Measurements from ENCODE around the gene MTRR. TPM values are rescaled to one million over a fixed set of nuclear protein-coding genes. Genes with fewer than 3 reads are reported as not detected.

Gene MTRR
- polyA plus RNA-seq, 1 of the 3 experiments (the other 2 are of a cell fraction): 18.4 TPM

DNA sequence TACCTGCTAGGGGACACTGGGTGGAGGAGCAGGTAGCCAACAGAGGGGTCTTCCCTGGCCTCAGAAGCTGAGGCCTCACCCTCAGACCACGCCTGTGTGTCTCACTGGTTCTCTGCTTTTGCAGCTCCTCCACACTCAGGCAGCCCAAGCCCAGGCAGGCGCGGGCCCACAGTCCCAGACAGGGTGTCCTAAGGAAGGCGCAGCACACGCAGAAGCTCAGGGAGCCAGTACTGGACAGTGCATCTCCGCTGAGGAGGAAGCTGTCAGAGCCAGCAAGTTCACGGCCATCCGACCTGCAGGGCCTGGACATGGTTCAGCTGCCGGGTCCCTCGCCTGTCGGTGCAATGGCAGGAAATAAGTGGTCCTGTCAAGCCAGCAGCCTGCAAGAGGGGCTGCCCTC, 43.3 kb upstream of the MTRR start:
- Histone ChIP-seq H3K9ac (no peak overlapping the region), H2AFZ (ENCODE audit: low read depth) (no peak overlapping the region), H3K27me3 (ENCODE audit: insufficient read depth) (peaks cover 38% of the 10 kb centered on the region; the same call in 1 of the 2 replicates), H3K79me2 (ENCODE audit: insufficient read depth) (no peaks in the 10 kb centered on the region), H3F3A (replicated peaks; ENCODE audit: insufficient read depth) (no peaks in the 10 kb centered on the region), H3K9me2 (no peaks in the 10 kb centered on the region), H3K4me1 (ENCODE audit: control insufficient read depth in 1 of 2, insufficient read depth in 2 of 2, low read depth in 1 of 2, low read length in 1 of 2) (peaks cover 0 to 2% of the 10 kb centered on the region in 2 experiments; a peak in 1 of 4 replicates), H3K4me3 (ENCODE audit: low read depth in 2 of 2, low read length in 1 of 2) (no peak overlapping the region), H3K9me3 (no peaks in the 10 kb centered on the region), H3K4me2 (no peak overlapping the region), H4K20me1 (ENCODE audit: insufficient read depth) (no peaks in the 10 kb centered on the region), H3K36me3 (replicated peaks in 1 of 2; ENCODE audit: control insufficient read depth in 1 of 2, insufficient read depth in 2 of 2, low read length in 1 of 2) (no peaks in the 10 kb centered on the region), H3K27ac (ENCODE audit: low read depth in 2 of 2, low read length in 1 of 2) (no peak overlapping the region)
- 30% methylated on average over 6 of the region's 11 CpGs for WGBS (ENCODE audit: low lambda C conversion rate)
- ChIA-PET POLR2A (no interaction called here), CTCF (interaction anchor here (1.5 kb wide), 1 partner anchor 9 kb away, joined by 8 read pairs; no protein-coding TSS in a partner anchor)
- TF ChIP-seq FOSL2 (IDR thresholded peaks at IDR 0.05; ENCODE audit: borderline replicate concordance, low read depth) (no peak), NFIC (IDR thresholded peaks at IDR 0.05; ENCODE audit: borderline replicate concordance) (no peak), MXI1 (IDR thresholded peaks at IDR 0.05; ENCODE audit: low read depth, low read length) (no peak), RFX5 (IDR thresholded peaks at IDR 0.05; ENCODE audit: low read length) (no peak), YY1 (IDR thresholded peaks at IDR 0.05; ENCODE audit: low read depth) (no peak), JUND (IDR thresholded peaks at IDR 0.05) (no peak), RXRA (IDR thresholded peaks at IDR 0.05; ENCODE audit: borderline replicate concordance, low read depth) (no peak), CHD2 (IDR thresholded peaks at IDR 0.05; ENCODE audit: low read length, partially characterized antibody) (no peak), ELF1 (IDR thresholded peaks at IDR 0.05) (no peak), TCF12 (IDR thresholded peaks at IDR 0.05) (no peak), RCOR1 (IDR thresholded peaks at IDR 0.05; ENCODE audit: low read length) (no peak), POLR2AphosphoS5 (IDR thresholded peaks at IDR 0.05; ENCODE audit: low read depth, low read length) (no peak), FOXM1 (IDR thresholded peaks at IDR 0.05; ENCODE audit: low read depth) (no peak), EP300 (IDR thresholded peaks at IDR 0.05; ENCODE audit: borderline replicate concordance in 1 of 2, low read depth in 1 of 2, low read length in 1 of 2) (no peak), SMC3 (IDR thresholded peaks at IDR 0.05; ENCODE audit: low read depth, low read length) (no peak), GATA2 (CRISPR knock-in tag; IDR thresholded peaks at IDR 0.05) (no peak)
- TF ChIP-seq, protein P1, sequence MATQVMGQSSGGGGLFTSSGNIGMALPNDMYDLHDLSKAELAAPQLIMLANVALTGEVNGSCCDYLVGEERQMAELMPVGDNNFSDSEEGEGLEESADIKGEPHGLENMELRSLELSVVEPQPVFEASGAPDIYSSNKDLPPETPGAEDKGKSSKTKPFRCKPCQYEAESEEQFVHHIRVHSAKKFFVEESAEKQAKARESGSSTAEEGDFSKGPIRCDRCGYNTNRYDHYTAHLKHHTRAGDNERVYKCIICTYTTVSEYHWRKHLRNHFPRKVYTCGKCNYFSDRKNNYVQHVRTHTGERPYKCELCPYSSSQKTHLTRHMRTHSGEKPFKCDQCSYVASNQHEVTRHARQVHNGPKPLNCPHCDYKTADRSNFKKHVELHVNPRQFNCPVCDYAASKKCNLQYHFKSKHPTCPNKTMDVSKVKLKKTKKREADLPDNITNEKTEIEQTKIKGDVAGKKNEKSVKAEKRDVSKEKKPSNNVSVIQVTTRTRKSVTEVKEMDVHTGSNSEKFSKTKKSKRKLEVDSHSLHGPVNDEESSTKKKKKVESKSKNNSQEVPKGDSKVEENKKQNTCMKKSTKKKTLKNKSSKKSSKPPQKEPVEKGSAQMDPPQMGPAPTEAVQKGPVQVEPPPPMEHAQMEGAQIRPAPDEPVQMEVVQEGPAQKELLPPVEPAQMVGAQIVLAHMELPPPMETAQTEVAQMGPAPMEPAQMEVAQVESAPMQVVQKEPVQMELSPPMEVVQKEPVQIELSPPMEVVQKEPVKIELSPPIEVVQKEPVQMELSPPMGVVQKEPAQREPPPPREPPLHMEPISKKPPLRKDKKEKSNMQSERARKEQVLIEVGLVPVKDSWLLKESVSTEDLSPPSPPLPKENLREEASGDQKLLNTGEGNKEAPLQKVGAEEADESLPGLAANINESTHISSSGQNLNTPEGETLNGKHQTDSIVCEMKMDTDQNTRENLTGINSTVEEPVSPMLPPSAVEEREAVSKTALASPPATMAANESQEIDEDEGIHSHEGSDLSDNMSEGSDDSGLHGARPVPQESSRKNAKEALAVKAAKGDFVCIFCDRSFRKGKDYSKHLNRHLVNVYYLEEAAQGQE (IDR thresholded peaks at IDR 0.05; ENCODE audit: low read depth, low read length): no peak
- TF ChIP-seq, protein P2, sequence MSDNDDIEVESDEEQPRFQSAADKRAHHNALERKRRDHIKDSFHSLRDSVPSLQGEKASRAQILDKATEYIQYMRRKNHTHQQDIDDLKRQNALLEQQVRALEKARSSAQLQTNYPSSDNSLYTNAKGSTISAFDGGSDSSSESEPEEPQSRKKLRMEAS (IDR thresholded peaks at IDR 0.05; ENCODE audit: low read depth): no peak
- TF ChIP-seq, protein P3, sequence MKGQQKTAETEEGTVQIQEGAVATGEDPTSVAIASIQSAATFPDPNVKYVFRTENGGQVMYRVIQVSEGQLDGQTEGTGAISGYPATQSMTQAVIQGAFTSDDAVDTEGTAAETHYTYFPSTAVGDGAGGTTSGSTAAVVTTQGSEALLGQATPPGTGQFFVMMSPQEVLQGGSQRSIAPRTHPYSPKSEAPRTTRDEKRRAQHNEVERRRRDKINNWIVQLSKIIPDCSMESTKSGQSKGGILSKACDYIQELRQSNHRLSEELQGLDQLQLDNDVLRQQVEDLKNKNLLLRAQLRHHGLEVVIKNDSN (IDR thresholded peaks at IDR 0.05; ENCODE audit: borderline replicate concordance, low read depth): no peak
- TF ChIP-seq, protein P4, sequence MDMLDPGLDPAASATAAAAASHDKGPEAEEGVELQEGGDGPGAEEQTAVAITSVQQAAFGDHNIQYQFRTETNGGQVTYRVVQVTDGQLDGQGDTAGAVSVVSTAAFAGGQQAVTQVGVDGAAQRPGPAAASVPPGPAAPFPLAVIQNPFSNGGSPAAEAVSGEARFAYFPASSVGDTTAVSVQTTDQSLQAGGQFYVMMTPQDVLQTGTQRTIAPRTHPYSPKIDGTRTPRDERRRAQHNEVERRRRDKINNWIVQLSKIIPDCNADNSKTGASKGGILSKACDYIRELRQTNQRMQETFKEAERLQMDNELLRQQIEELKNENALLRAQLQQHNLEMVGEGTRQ (IDR thresholded peaks at IDR 0.05; ENCODE audit: borderline replicate concordance, low read depth, low read length): no peak
- DNase-seq: no peak
